Measurements from ENCODE around the gene MOGAT1. TPM values are rescaled to one million over a fixed set of nuclear protein-coding genes. Genes with fewer than 3 reads are reported as not detected.

Gene MOGAT1
- total RNA-seq, 1 experiment from 2014 or later: 0.22 TPM

- Histone ChIP-seq H3K27ac (ENCODE audit: low read depth, low read length) (no peak overlapping the region), H3K36me3 (ENCODE audit: control insufficient read depth in 1 of 2, insufficient read depth in 2 of 2, low read length in 2 of 2) (no peaks in the 10 kb centered on the region), H3K9ac (ENCODE audit: low read length) (no peak overlapping the region), H2AFZ (ENCODE audit: low read depth, low read length, poor library complexity, severe bottlenecking) (no peak overlapping the region), H3K4me1 (ENCODE audit: control insufficient read depth in 1 of 2, insufficient read depth in 2 of 2, low read length in 2 of 2) (peaks cover 0 to 5% of the 10 kb centered on the region in 2 experiments; a peak in 1 of 4 replicates), H3K4me3 (replicated peaks in 1 of 2; ENCODE audit: low read depth in 1 of 2, low read length in 2 of 2) (no peak overlapping the region), H3K9me3 (ENCODE audit: control insufficient read depth in 1 of 2, insufficient read depth in 1 of 2, low read depth in 1 of 2, low read length in 2 of 2) (no peaks in the 10 kb centered on the region), H3K27me3 (ENCODE audit: insufficient read depth, low read length) (no peaks in the 10 kb centered on the region), H3K9me2 (ENCODE audit: insufficient read depth) (no peaks in the 10 kb centered on the region), H3K4me2 (ENCODE audit: low read length) (no peak overlapping the region), H4K20me1 (ENCODE audit: insufficient read depth) (no peaks in the 10 kb centered on the region), H3K79me2 (ENCODE audit: insufficient read depth, low read length) (no peaks in the 10 kb centered on the region)
- POLR2A ChIA-PET: no interaction called here
- ATAC-seq: no peak
- CTCF ChIA-PET: interaction anchor here (0.9 kb wide), 1 partner anchor 10 kb away, joined by 3 read pairs; no protein-coding TSS in a partner anchor
- BruUV-seq (replicated peaks): no TSS peak
- RAD21 ChIA-PET (ENCODE audit: low non-redundant PET in 1 of 2, low total read pairs in 2 of 2, uncharacterized antibody in 2 of 2, unreplicated experiment in 2 of 2): no interaction called here
- DNase-seq (ENCODE audit: low read depth, low spot score): no peak
- intact Hi-C loops (cut with micrococcal nuclease): no loop called here
- TF ChIP-seq FOSL1 (IDR thresholded peaks at IDR 0.05; ENCODE audit: low read depth): no peak
- TF ChIP-seq, protein P1, sequence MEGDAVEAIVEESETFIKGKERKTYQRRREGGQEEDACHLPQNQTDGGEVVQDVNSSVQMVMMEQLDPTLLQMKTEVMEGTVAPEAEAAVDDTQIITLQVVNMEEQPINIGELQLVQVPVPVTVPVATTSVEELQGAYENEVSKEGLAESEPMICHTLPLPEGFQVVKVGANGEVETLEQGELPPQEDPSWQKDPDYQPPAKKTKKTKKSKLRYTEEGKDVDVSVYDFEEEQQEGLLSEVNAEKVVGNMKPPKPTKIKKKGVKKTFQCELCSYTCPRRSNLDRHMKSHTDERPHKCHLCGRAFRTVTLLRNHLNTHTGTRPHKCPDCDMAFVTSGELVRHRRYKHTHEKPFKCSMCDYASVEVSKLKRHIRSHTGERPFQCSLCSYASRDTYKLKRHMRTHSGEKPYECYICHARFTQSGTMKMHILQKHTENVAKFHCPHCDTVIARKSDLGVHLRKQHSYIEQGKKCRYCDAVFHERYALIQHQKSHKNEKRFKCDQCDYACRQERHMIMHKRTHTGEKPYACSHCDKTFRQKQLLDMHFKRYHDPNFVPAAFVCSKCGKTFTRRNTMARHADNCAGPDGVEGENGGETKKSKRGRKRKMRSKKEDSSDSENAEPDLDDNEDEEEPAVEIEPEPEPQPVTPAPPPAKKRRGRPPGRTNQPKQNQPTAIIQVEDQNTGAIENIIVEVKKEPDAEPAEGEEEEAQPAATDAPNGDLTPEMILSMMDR (IDR thresholded peaks at IDR 0.05 in 2 of 3, conservative IDR thresholded peaks at IDR 0.05 in 1 of 3; ENCODE audit: borderline replicate concordance in 1 of 3, insufficient read depth in 1 of 3, low read depth in 2 of 3, low read length in 2 of 3): peak in 1 of 3 experiments; percentile 30; a peak in 2 of 6 replicates
Observed at GRCh38 chr2:222677981-222678380, 6.5 kb downstream of the MOGAT1 start.

GRCh38 chr2:222683805-222684204 is 12.3 kb downstream of the MOGAT1 start:
- RAD21 ChIA-PET (ENCODE audit: low non-redundant PET in 1 of 2, low total read pairs in 2 of 2, uncharacterized antibody in 2 of 2, unreplicated experiment in 2 of 2): no interaction called here
- Histone ChIP-seq H3K36me3 (ENCODE audit: control insufficient read depth in 1 of 2, insufficient read depth in 2 of 2, low read length in 2 of 2) (no peaks in the 10 kb centered on the region), H3K9me2 (ENCODE audit: insufficient read depth) (no peaks in the 10 kb centered on the region), H3K4me2 (ENCODE audit: low read length) (no peak overlapping the region), H4K20me1 (ENCODE audit: insufficient read depth) (no peaks in the 10 kb centered on the region), H3K9ac (ENCODE audit: low read length) (no peak overlapping the region), H3K79me2 (ENCODE audit: insufficient read depth, low read length) (no peaks in the 10 kb centered on the region), H3K4me3 (replicated peaks in 1 of 2; ENCODE audit: low read depth in 1 of 2, low read length in 2 of 2) (no peak overlapping the region), H2AFZ (ENCODE audit: low read depth, low read length, poor library complexity, severe bottlenecking) (no peak overlapping the region), H3K4me1 (ENCODE audit: control insufficient read depth in 1 of 2, insufficient read depth in 2 of 2, low read length in 2 of 2) (no peaks in the 10 kb centered on the region), H3K27ac (ENCODE audit: low read depth, low read length) (no peak overlapping the region), H3K27me3 (ENCODE audit: insufficient read depth, low read length) (no peaks in the 10 kb centered on the region), H3K9me3 (ENCODE audit: control insufficient read depth in 1 of 2, insufficient read depth in 1 of 2, low read depth in 1 of 2, low read length in 2 of 2) (no peaks in the 10 kb centered on the region)
- CTCF ChIA-PET: interaction anchor here (1.2 kb wide), 1 partner anchor 20 kb away, joined by 3 read pairs; no protein-coding TSS in a partner anchor
- DNase-seq (ENCODE audit: low read depth, low spot score): no peak
- TF ChIP-seq FOSL1 (IDR thresholded peaks at IDR 0.05; ENCODE audit: low read depth): no peak
- TF ChIP-seq, protein P2, sequence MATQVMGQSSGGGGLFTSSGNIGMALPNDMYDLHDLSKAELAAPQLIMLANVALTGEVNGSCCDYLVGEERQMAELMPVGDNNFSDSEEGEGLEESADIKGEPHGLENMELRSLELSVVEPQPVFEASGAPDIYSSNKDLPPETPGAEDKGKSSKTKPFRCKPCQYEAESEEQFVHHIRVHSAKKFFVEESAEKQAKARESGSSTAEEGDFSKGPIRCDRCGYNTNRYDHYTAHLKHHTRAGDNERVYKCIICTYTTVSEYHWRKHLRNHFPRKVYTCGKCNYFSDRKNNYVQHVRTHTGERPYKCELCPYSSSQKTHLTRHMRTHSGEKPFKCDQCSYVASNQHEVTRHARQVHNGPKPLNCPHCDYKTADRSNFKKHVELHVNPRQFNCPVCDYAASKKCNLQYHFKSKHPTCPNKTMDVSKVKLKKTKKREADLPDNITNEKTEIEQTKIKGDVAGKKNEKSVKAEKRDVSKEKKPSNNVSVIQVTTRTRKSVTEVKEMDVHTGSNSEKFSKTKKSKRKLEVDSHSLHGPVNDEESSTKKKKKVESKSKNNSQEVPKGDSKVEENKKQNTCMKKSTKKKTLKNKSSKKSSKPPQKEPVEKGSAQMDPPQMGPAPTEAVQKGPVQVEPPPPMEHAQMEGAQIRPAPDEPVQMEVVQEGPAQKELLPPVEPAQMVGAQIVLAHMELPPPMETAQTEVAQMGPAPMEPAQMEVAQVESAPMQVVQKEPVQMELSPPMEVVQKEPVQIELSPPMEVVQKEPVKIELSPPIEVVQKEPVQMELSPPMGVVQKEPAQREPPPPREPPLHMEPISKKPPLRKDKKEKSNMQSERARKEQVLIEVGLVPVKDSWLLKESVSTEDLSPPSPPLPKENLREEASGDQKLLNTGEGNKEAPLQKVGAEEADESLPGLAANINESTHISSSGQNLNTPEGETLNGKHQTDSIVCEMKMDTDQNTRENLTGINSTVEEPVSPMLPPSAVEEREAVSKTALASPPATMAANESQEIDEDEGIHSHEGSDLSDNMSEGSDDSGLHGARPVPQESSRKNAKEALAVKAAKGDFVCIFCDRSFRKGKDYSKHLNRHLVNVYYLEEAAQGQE (IDR thresholded peaks at IDR 0.05; ENCODE audit: low read depth): no peak
- TF ChIP-seq SRF (IDR thresholded peaks at IDR 0.05; ENCODE audit: low read depth): no peak
- no peak for TF ChIP-seq ZFX (IDR thresholded peaks at IDR 0.05)
- no peak for TF ChIP-seq RAD21 (IDR thresholded peaks at IDR 0.05; ENCODE audit: low read depth)
- TF ChIP-seq SP1 (IDR thresholded peaks at IDR 0.05; ENCODE audit: low read depth): no peak
- no peak for TF ChIP-seq CEBPB (IDR thresholded peaks at IDR 0.05; ENCODE audit: low read depth)
- no peak for TF ChIP-seq ELF1 (IDR thresholded peaks at IDR 0.05; ENCODE audit: borderline replicate concordance, low read depth)
- POLR2A ChIA-PET: no interaction called here
- no TSS peak for BruUV-seq (replicated peaks)
- intact Hi-C loops (cut with micrococcal nuclease): no loop called here
- no peak for ATAC-seq

Data from HCT116 (cell line).